NOMO-1 treated with DMSO at 0.1 percent for 48 hours (cell line): ENCODE results near the gene PAN3.

ENCODE experiments used
- DNase-seq: peaks from one replicate; lab custom pipeline; 2025; ENCODE audit not compliant: unreplicated experiment; lab: John Stamatoyannopoulos, UW

Gene PAN3, protein sequence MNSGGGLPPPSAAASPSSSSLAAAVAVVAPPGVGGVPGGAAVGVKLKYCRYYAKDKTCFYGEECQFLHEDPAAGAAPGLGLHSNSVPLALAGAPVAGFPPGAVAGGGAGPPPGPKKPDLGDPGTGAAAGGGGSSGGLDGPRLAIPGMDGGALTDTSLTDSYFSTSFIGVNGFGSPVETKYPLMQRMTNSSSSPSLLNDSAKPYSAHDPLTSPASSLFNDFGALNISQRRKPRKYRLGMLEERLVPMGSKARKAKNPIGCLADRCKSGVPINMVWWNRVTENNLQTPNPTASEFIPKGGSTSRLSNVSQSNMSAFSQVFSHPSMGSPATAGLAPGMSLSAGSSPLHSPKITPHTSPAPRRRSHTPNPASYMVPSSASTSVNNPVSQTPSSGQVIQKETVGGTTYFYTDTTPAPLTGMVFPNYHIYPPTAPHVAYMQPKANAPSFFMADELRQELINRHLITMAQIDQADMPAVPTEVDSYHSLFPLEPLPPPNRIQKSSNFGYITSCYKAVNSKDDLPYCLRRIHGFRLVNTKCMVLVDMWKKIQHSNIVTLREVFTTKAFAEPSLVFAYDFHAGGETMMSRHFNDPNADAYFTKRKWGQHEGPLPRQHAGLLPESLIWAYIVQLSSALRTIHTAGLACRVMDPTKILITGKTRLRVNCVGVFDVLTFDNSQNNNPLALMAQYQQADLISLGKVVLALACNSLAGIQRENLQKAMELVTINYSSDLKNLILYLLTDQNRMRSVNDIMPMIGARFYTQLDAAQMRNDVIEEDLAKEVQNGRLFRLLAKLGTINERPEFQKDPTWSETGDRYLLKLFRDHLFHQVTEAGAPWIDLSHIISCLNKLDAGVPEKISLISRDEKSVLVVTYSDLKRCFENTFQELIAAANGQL

DNA sequence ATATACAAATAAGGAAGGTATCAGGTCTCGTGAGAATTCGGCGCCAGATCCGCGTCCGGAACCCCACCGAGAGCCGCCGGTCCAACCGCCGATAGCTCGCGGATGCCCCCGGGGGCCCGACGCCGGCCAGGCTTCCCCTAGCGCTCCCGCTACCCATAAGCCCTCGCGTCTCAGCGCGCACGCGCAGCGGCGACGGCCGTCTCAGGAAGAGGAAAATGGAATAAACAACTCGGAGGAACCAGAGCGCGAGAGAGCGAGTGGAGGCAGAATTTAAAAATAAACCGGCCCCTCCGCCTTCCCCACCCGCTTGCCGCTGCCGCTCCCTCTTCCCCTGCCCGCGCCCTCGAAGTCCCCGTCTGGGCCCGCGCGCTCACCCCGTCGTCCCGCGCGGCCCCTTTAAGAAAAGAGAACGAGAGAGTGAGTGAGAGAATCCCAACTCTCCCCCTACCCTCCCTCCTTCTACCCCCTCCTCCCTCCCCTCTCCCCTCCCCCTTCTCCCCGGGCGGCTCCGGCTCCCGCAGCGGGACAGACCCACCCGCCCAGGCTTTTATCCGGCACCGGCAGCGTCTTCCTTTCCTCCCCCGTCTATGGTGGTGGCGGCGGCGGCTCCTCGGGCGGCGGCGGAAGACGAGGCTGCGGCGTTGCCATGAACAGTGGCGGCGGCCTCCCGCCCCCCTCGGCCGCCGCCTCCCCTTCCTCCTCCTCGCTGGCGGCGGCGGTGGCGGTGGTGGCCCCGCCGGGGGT, at the start of gene PAN3:
TSS of gene PAN3 (plus strand) at position 534 of the 744 bp plus-strand sequence. CDS start at position 647, 113 bp downstream.
- peak; percentile 95 for DNase-seq

DNA sequence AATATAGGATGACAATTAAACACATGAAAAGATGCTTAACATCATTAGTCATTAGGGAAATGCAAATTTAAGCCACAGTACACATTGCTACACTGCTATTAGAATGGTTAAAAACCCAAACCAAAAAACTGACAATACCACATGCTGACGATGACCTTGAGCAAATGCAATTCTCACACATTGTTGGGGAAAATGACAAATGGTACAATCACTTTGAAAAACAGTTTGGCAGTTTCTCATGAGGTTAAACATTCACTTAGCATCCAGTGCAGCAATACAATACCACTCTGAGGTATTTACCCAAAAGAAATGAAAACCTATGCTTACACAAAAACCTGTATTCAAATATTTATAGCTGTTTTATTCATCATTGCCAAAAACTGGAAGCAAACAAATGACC, 49.3 kb upstream of the PAN3 start:
- no peak for DNase-seq

DNA sequence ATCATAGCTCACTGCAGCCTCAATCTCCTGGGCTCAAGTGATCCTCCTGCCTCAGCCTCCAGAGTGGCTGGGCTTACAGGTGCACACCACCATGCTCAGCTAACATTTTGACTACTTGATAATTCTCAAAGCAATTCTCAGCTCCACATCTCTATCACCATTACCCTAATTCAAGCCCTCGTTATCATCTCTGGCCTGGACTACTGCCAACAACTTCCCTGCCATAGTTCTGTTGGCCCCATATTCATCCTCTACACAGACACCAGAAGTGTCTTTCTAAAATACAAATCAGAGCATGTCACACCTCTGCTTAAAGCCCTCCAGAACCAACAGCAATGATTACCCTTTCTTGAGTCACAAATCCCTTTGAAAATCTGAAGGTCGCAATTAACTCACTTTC, 45.9 kb upstream of the PAN3 start:
- no peak for DNase-seq

DNA sequence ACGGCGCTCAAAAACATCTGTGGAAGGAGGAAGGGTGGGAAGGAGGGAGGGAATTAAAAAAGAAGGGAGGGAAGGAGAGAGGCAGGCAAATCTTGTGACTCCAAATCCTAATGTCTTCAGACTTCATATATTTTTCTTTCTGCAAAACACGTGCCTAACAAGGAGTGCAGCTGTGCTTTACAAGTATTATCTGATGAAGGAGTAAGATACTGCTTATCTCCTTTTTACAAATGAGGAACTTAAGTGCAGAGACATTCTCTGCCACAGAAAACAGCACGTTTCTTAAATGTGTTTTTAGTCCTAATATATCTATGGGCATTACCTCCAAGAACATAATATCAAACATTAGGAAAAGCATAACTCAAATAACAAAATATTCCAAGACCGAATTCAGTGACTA, 44.5 kb upstream of the PAN3 start:
- peak; percentile 78 for DNase-seq

DNA sequence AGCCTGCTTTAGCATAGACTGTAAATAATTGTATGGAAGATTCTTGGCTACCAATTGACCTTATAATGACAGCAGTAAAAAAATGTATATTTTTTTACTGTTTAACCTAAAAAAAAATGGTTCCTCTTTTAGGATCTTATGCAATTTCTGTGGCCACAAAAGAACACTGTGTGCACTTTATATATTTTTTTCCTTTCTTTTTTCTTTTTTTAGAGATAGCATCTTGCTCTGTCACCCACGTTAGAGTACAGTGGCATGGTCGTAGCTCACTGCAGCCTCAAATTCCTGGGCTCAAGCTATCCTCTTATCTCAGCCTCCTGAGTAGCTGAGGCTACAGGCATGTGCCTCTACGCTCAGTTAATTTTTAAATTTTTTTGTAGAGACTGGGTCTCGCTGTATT, 44.0 kb upstream of the PAN3 start:
- peak; percentile 92 for DNase-seq

DNA sequence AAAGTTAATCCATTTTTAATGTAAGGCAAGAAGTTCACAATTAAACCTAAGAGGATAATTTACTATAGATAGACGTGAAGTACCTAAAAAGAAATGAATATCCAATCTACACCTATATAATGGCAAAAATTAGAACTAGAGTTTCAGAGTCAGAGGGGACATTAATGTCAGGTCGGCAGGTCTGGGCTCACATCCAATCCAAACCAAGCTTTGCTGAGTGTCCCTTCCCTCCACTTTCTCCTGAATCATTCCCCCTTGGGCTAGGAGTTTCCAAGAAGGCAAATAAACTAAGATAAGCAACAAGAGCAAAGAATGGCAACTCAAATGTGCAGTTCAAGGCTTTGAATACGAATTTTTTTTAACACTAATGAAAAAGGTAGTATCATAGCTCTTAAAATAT, 40.8 kb upstream of the PAN3 start:
- no peak for DNase-seq

DNA sequence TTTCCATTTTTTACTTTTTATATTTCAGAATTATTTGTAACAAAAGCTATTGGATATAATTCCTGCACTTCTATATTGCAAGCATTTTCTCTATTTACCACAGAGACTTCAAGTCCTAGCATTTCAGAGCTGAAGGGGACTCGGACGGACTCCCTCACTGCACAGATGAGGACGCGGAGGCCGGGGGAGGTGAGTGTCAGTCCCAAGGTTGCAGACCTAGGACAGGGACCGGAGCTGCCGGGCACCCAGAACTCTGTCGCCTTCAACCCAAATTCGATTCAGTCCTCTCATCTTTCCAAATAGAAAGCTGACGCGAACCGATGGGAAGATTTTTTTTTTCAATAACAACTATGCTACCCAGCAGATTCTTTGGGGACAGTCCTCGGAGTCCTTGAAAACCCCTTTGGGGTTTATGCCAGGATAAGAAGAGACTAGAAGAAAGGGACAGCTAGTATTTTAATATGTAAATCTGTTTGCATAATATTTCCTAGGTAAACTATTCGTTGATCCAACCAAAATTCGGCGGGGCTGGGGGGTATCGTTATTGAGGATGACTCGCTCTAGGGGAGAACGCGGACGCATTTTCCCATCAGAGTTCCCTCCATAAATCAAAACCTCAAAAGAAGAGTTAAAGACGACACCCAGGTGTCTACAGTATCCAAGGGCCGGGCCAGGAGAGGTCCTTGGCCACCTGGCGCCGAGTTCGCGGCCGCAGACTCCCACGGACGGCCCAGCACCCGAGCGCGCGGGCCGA, 38.8 kb upstream of the PAN3 start:
- DNase-seq, result no peak

DNA sequence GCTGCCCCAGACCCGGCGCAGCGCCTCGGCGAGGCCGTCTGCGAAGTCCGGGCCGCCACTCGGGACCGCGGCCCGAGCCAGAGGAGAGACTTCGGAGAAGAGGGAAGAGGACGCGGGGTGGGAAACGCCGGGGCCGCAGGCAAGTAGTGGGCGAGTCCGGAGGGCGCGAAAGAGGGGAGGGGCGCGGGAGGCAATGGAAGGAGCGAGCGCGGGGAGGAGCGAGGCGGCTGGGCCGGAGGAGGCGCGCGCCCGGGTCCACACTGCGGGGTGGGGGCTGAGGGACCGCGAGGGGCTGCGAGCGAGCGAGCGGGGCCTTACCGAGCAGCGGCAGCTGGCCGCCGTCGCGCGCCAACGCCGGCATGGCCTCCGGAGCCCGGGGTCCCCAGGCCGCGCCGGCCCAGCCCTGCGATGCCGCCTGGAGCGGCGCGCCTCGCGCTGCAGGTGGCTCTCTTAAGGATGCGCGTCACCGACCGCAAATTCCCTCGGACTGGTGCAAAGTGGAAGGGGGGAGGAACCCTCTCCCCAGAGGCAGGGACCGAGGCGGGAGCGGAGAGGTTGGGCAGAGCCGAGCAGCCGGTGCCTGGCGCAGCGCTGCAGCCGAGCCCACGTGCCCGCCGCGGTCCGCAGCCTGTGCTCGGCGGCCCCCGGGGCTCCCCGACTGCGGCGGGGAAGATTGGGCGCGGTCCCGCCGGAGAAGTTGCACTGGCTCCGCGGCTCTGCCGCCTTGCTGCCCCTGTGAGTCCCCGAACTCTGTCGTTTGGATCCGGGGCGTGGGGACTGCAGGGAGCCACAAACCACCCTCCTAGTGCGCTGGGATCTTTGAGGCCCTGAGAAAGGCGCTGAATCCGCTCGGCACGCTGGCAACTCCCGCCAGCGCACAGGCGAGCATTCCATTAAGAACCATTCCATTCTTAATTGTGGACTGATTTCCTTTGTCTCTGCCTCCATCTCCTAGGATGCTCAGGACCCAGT, 37.9 kb upstream of the PAN3 start, which contains the start of gene FLT3:
TSS of gene FLT3 (minus strand) at position 427 of the 972 bp plus-strand sequence. CDS start at position 361, 66 bp downstream.
- peak; percentile 98 for DNase-seq

DNA sequence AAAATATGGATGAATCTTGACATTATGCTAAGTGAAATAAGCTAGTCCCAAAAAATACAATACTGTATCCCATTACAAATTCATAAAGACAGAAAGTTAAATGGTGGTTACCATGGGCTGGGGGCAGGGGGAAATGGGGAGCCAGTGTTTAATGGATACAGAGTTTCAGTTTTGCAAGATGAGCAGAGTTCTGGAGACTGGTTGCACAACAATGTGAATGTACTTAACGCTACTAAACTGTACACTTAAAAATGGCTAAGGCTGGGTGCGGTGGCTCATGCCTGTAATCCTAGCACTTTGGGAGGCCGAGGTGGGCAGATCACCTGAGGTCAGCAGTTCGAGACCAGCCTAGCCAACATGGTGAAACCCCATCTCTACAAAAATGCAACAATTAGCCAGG, 36.5 kb upstream of the PAN3 start:
- peak; percentile 92 for DNase-seq

DNA sequence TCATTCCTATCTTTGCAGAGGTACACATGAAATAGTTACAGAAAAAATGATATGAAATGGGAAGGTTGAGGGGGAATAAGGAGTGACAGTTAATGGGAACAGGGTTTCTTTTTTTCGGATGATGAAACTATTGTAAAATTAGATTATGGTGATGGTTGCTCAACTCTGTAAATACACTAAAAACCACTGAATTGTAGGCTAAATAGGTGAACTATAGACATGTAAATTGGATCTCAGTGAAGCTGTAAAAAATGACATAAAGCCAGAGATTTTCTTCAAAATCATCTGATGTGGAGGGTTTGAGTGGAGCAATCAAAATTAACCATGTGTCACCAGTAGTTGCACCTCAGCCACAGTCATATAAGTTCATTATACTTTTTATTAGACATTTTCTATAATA, 31.4 kb upstream of the PAN3 start:
- DNase-seq, result peak; percentile 88

DNA sequence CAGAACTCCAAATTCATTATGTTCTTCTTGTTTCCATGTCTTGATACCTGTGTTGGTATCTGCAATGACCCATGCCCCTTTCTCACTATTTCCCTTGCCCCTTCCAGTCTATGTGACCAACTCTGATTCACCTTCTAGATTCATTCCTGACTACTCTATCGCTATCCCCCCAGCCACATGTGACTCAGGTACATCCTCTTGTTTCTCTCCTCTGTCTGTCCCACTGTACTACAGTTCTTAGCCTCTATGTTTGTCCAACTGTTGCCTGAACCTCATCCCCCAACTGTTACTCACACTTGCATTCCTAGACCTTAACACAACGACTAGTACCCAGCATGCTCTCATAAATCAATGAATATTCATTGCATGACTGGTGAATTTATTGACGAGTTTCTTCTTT, 27.9 kb upstream of the PAN3 start:
- no peak for DNase-seq

DNA sequence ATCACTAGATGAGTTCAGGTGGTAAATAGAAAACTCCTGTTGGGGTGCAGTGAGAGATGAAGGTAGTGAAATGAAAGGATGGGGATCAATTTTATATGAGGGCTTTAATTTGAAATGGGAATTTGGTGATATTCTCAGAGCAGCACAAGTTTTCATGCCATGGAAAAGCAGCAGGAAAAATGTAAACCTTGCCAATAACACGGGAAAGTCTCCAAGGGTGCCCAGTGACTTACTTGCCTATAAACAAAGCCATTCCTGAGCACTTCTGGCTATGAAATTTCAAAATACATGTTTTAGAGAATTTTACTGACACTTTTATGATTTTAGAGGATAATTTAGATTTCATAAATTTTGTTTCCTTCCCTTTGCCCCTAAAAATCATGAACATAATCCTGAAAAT, 21.6 kb upstream of the PAN3 start:
- DNase-seq, result no peak

DNA sequence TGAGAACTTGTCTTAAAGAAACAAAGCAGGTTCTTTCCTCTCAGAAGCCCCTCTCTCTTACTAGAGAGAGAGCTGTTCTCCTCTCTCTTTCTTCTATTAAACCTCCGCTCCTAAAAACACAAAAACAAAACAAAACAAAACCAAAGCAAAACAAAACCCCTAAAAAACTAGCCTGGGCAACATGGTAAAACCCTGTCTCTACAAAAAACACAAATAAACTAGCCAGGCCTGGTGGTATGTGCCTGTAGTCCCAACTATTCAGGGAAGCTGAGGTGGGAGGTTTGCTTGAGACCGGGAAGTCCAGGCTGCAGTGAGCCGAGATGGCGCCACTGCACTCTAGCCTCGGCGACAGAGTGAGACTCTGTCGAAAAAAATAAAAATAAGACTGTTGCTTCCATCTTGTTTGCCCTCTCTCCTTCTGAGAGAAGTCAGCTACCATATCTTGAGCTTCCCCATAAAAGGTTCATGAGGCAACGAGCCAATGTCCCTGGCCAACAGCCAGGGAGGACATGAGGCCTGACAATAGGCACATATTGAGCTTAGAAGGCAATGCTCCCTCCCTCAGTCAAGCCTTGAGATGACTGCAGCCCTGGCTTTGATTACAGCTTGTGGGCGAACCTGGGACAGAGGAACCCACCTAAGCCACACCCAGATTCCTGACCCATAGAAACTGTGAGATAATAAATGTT, 20.5 kb upstream of the PAN3 start:
- no peak for DNase-seq

DNA sequence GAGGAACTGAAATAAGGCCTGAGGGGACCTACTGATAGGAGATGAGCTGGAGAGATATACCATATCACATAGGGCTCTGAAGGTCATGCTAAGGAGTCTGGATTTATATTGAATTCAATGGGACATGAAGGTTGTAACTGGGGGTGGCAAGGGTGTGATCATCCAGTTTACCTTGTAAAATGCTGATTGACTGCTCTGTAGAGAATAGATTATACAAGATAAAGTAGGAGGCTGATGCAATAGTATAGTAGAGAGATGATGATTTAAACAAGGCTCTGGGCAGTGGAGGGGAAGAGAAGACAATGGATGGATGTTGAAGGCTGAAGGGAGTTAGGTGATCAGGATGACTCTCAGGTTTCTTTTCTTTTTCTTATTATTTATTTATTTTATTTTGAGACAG, 18.0 kb upstream of the PAN3 start:
- DNase-seq, result no peak

DNA sequence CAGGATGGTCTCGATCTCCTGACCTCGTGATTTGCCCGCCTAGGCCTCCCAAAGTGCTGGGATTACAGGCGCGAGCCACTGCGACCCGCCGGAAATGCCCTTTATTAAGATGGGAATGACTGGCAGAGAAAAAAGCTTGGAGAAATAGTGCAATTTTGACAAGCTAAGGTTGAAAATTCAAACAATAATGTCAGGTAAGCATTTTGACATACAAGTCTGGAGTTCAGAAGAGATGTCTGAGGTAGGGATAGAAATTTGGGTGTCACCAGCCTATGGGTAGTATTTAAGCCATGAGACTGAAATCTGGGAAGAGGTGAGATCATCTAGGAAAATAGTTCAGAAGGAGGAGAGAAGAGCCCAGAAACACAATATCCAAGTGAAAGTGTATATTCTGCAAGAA, 17.1 kb upstream of the PAN3 start:
- no peak for DNase-seq

DNA sequence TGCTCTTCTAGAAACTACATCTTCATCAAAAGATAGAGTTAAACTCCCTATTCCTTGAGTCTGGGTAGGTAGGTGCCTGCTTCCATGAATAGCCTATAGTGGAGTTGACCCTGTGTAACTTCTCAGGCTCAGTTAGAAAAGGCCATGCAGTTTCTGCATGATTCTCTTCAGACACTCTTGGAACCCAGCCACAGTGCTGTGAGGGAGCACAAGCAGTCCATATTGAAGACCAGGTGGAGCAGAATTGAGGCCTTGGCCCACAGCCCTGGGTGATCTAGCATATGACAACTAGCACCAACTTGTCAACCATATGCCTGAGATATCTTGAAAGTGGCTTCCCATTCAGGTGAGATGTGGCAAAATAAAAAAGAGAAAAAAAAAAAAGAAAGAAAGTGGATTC, 10.3 kb upstream of the PAN3 start:
- no peak for DNase-seq

DNA sequence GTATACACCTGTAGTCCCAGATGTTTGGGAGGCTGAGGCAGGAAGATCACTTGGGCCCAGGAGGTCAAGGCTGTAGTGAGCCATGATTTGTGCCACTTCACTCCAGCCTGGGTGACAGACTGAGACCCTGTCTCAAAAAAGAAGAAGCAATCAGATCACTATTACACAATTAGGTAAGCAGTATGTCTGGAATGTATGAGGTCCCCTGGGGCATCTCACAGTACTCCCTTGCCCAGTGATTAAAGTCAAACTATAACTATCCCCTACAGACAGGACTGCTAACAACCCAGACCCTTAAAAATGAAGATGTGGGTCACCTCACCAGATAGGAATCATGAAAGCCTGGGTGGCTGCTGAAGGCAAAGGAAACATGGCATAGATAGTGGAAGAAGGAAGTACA, 9.4 kb upstream of the PAN3 start:
- peak; percentile 56 for DNase-seq

DNA sequence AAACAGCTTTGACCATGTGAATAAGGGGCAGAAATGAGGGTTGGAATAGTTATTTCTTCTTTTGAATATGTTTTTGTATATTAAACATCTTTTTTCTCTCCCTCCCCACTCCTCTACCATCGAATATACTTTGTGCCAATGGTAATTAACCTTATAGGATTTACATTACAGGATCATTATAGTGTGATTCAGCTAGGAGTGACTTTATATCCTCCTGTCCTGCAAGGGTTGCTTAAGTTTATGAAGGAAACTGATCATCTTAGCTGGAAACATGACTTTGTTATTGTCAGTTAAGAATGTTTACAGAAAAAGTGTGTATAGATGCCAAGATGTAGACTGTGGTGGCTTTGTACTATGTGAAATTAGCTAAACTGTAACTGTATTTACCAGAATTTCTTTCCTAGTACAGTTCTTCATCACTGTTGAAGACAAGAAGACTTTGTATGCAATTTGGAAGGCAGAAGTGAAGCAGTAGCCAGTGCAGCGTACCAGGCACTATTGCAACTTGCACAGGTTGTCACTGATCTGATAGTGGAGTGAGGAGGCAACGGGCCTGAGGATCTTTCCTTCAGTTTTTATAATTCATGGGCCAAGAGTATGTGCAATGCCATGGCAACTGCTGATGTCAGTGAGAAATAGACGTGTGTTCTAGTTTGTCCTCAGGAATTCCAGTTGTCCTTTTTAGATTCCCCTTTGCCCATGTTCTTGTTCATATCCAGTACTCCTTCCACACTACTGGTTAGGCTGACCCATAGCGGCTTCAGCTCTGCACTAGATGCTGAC, 8.2 kb upstream of the PAN3 start:
- DNase-seq, result no peak
